Measurements from ENCODE around the gene NBEA. TPM values are rescaled to one million over a fixed set of nuclear protein-coding genes. Genes with fewer than 3 reads are reported as not detected.

NBEA gene
- total RNA-seq, 1 experiment from 2014 or later, result 0.54 TPM

DNA sequence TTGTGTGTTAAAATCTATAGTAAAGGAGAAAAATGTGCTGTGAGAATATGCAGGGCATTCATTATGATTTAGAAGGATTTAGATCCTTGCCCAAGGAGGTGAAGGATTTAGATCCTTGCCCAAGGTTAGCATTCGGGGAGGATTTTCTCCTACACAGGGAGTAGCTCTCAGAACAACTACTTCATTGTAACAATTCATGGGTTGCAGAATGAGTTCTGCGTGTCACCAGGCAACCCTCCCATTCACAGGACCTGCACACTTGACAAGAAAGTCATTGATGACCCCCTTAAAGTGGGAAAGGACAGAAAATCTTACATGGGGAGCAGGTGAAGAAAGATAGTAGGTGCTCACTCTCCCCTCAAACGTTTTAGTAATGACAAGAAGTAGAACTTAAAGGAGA lies 701.6 kb downstream of the NBEA start:
- Mint-ChIP-seq H3K27me3 (ENCODE audit: insufficient read depth, unreplicated experiment) (no peaks in the 10 kb centered on the region), H3K36me3 (ENCODE audit: insufficient read depth, unreplicated experiment) (no peaks in the 10 kb centered on the region), H3K4me1 (ENCODE audit: low read depth, unreplicated experiment) (no peaks in the 10 kb centered on the region), H3K27ac (ENCODE audit: unreplicated experiment) (no peak overlapping the region), H3K9me3 (ENCODE audit: unreplicated experiment) (no peaks in the 10 kb centered on the region), H3K4me3 (ENCODE audit: unreplicated experiment) (no peak overlapping the region)
- Histone ChIP-seq H3K36me3 (ENCODE audit: control insufficient read depth, insufficient read depth, low read length) (no peaks in the 10 kb centered on the region), H3K27me3 (replicated peaks; ENCODE audit: control insufficient read depth, insufficient read depth, low read length) (no peaks in the 10 kb centered on the region), H3K4me3 (ENCODE audit: low read depth, low read length) (no peak overlapping the region), H3K4me1 (no peaks in the 10 kb centered on the region), H3K9me3 (no peaks in the 10 kb centered on the region)
- BruUV-seq (replicated peaks), result no TSS peak
- TF ChIP-seq, protein P1, sequence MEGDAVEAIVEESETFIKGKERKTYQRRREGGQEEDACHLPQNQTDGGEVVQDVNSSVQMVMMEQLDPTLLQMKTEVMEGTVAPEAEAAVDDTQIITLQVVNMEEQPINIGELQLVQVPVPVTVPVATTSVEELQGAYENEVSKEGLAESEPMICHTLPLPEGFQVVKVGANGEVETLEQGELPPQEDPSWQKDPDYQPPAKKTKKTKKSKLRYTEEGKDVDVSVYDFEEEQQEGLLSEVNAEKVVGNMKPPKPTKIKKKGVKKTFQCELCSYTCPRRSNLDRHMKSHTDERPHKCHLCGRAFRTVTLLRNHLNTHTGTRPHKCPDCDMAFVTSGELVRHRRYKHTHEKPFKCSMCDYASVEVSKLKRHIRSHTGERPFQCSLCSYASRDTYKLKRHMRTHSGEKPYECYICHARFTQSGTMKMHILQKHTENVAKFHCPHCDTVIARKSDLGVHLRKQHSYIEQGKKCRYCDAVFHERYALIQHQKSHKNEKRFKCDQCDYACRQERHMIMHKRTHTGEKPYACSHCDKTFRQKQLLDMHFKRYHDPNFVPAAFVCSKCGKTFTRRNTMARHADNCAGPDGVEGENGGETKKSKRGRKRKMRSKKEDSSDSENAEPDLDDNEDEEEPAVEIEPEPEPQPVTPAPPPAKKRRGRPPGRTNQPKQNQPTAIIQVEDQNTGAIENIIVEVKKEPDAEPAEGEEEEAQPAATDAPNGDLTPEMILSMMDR (IDR thresholded peaks at IDR 0.05; ENCODE audit: insufficient read depth in 1 of 2, low read depth in 1 of 2, low read length in 1 of 2, severe bottlenecking in 1 of 2, unreplicated experiment in 1 of 2), result no peak
- POLR2A ChIA-PET, result no interaction called here
- CTCF ChIA-PET, result no interaction called here
- DNase-seq, result no peak
- intact Hi-C loops (cut with micrococcal nuclease; ENCODE audit: unreplicated experiment), result no loop called here

DNA sequence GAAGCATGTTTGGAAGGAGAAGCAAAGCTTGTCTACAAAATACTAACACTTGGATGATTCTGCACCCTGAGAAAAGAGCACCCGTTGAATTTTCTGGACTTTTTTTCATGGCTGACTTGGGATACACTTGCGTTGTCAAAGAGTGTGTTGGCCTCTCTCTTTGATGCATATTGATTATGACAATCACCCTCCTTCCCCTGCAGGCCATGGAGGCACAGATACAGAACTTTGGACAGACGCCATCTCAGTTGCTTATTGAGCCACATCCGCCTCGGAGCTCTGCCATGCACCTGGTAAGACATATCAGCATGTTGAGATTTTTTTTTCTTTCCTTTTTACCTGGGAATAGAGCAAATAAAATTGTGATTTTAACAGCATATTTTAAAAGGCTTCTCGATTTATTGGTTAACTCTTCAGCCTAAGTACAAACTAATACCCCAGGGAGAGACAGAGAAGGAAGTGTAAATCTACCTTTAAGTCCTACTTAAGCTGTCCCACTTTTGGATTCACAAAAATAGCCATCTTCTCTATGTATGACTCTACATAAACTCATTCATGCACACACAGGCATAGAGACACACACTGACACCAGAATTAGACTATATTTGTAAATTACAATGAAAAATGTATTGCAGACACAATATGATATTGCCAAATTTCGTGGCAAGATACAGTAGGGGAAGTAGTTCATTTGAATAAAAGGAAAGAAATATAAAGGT lies 704.1 kb downstream of the NBEA start:
- Mint-ChIP-seq H3K4me3 (ENCODE audit: unreplicated experiment) (no peak overlapping the region), H3K9me3 (ENCODE audit: unreplicated experiment) (no peaks in the 10 kb centered on the region), H3K27ac (ENCODE audit: unreplicated experiment) (no peak overlapping the region), H3K36me3 (ENCODE audit: insufficient read depth, unreplicated experiment) (no peaks in the 10 kb centered on the region), H3K27me3 (ENCODE audit: insufficient read depth, unreplicated experiment) (peaks cover 3% of the 10 kb centered on the region), H3K4me1 (ENCODE audit: low read depth, unreplicated experiment) (no peaks in the 10 kb centered on the region)
- intact Hi-C loops (cut with micrococcal nuclease; ENCODE audit: unreplicated experiment), result no loop called here
- BruUV-seq (replicated peaks), result no TSS peak
- POLR2A ChIA-PET, result no interaction called here
- TF ChIP-seq, protein P1 (IDR thresholded peaks at IDR 0.05; ENCODE audit: insufficient read depth in 1 of 2, low read depth in 1 of 2, low read length in 1 of 2, severe bottlenecking in 1 of 2, unreplicated experiment in 1 of 2), result no peak
- Histone ChIP-seq H3K36me3 (ENCODE audit: control insufficient read depth, insufficient read depth, low read length) (no peaks in the 10 kb centered on the region), H3K4me3 (ENCODE audit: low read depth, low read length) (no peak overlapping the region), H3K4me1 (no peaks in the 10 kb centered on the region), H3K9me3 (no peaks in the 10 kb centered on the region), H3K27me3 (replicated peaks; ENCODE audit: control insufficient read depth, insufficient read depth, low read length) (no peaks in the 10 kb centered on the region)
- DNase-seq, result no peak
- CTCF ChIA-PET, result no interaction called here

DNA sequence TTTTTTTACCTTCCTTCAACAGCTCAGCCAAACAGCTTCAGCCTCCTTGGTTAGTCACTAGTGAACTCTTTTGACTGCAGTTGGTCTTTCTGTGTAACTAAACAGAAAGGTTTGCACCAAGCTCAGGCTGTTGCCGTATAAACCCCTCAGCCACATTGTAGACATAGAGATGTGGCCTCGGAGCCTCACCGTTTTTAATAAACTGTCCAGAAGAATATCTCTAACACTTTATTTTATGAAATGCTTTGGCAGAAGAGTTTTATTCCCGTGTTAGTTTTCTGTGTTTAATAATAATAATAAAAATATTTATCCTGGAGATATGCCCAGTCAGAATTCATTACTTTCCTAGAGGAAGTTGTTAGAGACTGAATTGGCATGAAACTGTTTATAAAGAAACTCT lies 706.1 kb downstream of the NBEA start:
- Mint-ChIP-seq H3K27ac (ENCODE audit: unreplicated experiment) (no peak overlapping the region), H3K36me3 (ENCODE audit: insufficient read depth, unreplicated experiment) (no peaks in the 10 kb centered on the region), H3K4me3 (ENCODE audit: unreplicated experiment) (no peak overlapping the region), H3K9me3 (ENCODE audit: unreplicated experiment) (no peaks in the 10 kb centered on the region), H3K27me3 (ENCODE audit: insufficient read depth, unreplicated experiment) (peaks cover 3% of the 10 kb centered on the region), H3K4me1 (ENCODE audit: low read depth, unreplicated experiment) (no peaks in the 10 kb centered on the region)
- intact Hi-C loops (cut with micrococcal nuclease; ENCODE audit: unreplicated experiment), result no loop called here
- ChIA-PET POLR2A (no interaction called here), CTCF (no interaction called here)
- DNase-seq, result no peak
- Histone ChIP-seq H3K4me3 (ENCODE audit: low read depth, low read length) (no peak overlapping the region), H3K36me3 (ENCODE audit: control insufficient read depth, insufficient read depth, low read length) (no peaks in the 10 kb centered on the region), H3K4me1 (no peaks in the 10 kb centered on the region), H3K27me3 (replicated peaks; ENCODE audit: control insufficient read depth, insufficient read depth, low read length) (no peaks in the 10 kb centered on the region), H3K9me3 (no peaks in the 10 kb centered on the region)
- BruUV-seq (replicated peaks), result no TSS peak
- TF ChIP-seq, protein P1 (IDR thresholded peaks at IDR 0.05; ENCODE audit: insufficient read depth in 1 of 2, low read depth in 1 of 2, low read length in 1 of 2, severe bottlenecking in 1 of 2, unreplicated experiment in 1 of 2), result no peak
